BLaER1 treated with 17β-estradiol and CSF1 and Interleukin-3, amounts not matched to agents 10 nM and 100 nM (cell line): Measurements from ENCODE around the gene IP6K3.
A peak's percentile ranks its signal among the peaks of the same experiment; 100 is the strongest.

ENCODE experiments used
- H3K27ac ChIP-seq, 11 experiments: shearing (Covaris generic); formaldehyde crosslinking; 2 replicates each; pipeline ENCODE4 v1.8.1; 2022
- H3K27me3 ChIP-seq, 11 experiments: shearing (Covaris generic); formaldehyde crosslinking; 2 replicates each; pipeline ENCODE4 v1.8.1; 2022
- H3K36me3 ChIP-seq, 11 experiments: shearing (Covaris generic); formaldehyde crosslinking; 2 replicates each; pipeline ENCODE4 v1.8.1; 2022
- H3K4me1 ChIP-seq, 10 experiments: shearing (Covaris generic); formaldehyde crosslinking; 2 replicates each; pipeline ENCODE4 v1.8.1; 2022
- H3K4me2 ChIP-seq, 11 experiments: shearing (Covaris generic); formaldehyde crosslinking; 2 replicates each; pipeline ENCODE4 v1.8.1; 2022
- H3K4me3 ChIP-seq, 10 experiments: shearing (Covaris generic); formaldehyde crosslinking; 2 replicates each; pipeline ENCODE4 v1.8.1; 2022
- H3K9ac ChIP-seq, 11 experiments: shearing (Covaris generic); formaldehyde crosslinking; 2 replicates each; pipeline ENCODE4 v1.8.1; 2022
- H3K9me3 ChIP-seq, 11 experiments: shearing (Covaris generic); formaldehyde crosslinking; replicated peaks in 1 of 11; 2 replicates each; pipeline ENCODE4 v1.8.1; 2022
- H4K20me1 ChIP-seq, 11 experiments: shearing (Covaris generic); formaldehyde crosslinking; 2 replicates each; pipeline ENCODE4 v1.8.1; 2022
- Cebpa-rat ChIP-seq, 11 experiments: shearing (Covaris generic); IDR thresholded peaks; 2 replicates each; pipeline ENCODE4 v1.8.1; 2022

Gene IP6K3

GRCh38 chr6:33742837-33743236 lies 3.9 kb downstream of the IP6K3 start:
- no peak overlapping the region for H3K4me3 ChIP-seq
- H3K9ac ChIP-seq = no peak overlapping the region
- H3K36me3 ChIP-seq = no peaks in the 10 kb centered on the region
- TF ChIP-seq Cebpa-rat (IDR thresholded peaks at IDR 0.05) = no peak
- H3K4me2 ChIP-seq = no peak overlapping the region
- peaks cover 0 to 23% (median 13%) of the 10 kb centered on the region in 10 experiments; a peak in 15 of 20 replicates for H3K4me1 ChIP-seq
- H3K9me3 ChIP-seq = no peaks in the 10 kb centered on the region
- H4K20me1 ChIP-seq = peaks cover 0 to 16% (median 0%) of the 10 kb centered on the region in 11 experiments; a peak in 1 of 22 replicates
- H3K27me3 ChIP-seq = no peaks in the 10 kb centered on the region
- H3K27ac ChIP-seq = no peak overlapping the region

GRCh38 chr6:33742092-33742491 lies 4.6 kb downstream of the IP6K3 start:
- no peak for TF ChIP-seq Cebpa-rat (IDR thresholded peaks at IDR 0.05)
- no peaks in the 10 kb centered on the region for H3K27me3 ChIP-seq

GRCh38 chr6:33740794-33741193 lies 5.9 kb downstream of the IP6K3 start:
- no peak overlapping the region for H3K9ac ChIP-seq
- peaks cover 0 to 12% (median 8%) of the 10 kb centered on the region in 10 experiments; a peak in 10 of 20 replicates for H3K4me1 ChIP-seq
- no peaks in the 10 kb centered on the region for H3K9me3 ChIP-seq
- TF ChIP-seq Cebpa-rat (IDR thresholded peaks at IDR 0.05) = no peak
- no peaks in the 10 kb centered on the region for H3K27me3 ChIP-seq
- H3K4me2 ChIP-seq = no peak overlapping the region
- H3K27ac ChIP-seq = no peak overlapping the region
- H3K36me3 ChIP-seq = no peaks in the 10 kb centered on the region
- no peak overlapping the region for H3K4me3 ChIP-seq
- peaks cover 0 to 16% (median 0%) of the 10 kb centered on the region in 11 experiments; a peak in 1 of 22 replicates for H4K20me1 ChIP-seq

More at GRCh38 chr6:33742092-33742491, 4.6 kb downstream of the IP6K3 start:
- no peaks in the 10 kb centered on the region for H3K9me3 ChIP-seq
- no peaks in the 10 kb centered on the region for H3K36me3 ChIP-seq
- no peak overlapping the region for H3K4me2 ChIP-seq
- H4K20me1 ChIP-seq = peaks cover 0 to 16% (median 0%) of the 10 kb centered on the region in 11 experiments; a peak in 1 of 22 replicates
- no peak overlapping the region for H3K27ac ChIP-seq
- H3K9ac ChIP-seq = no peak overlapping the region
- H3K4me3 ChIP-seq = no peak overlapping the region
- peaks cover 0 to 23% (median 13%) of the 10 kb centered on the region in 10 experiments; a peak in 15 of 20 replicates for H3K4me1 ChIP-seq

- H3K4me2 ChIP-seq = peak overlapping the region in 3 of 11 experiments; percentile 5 to 27 (median 10); a peak in 3 of 22 replicates
These were observed 6.5 kb downstream of the IP6K3 start for GRCh38 chr6:33740204-33740608.

GRCh38 chr6:33739571-33739970 lies 7.1 kb downstream of the IP6K3 start:
- TF ChIP-seq Cebpa-rat (IDR thresholded peaks at IDR 0.05) = no peak
- Histone ChIP-seq H3K4me3 (no peak overlapping the region), H3K4me2 (peak overlapping the region in 2 of 11 experiments; percentile 10 to 27; a peak in 2 of 22 replicates), H3K4me1 (peaks cover 0 to 12% (median 8%) of the 10 kb centered on the region in 10 experiments; a peak in 10 of 20 replicates), H3K27ac (no peak overlapping the region), H3K9ac (0 out of 22 replicates have a peak overlapping the region, but pooled peaks of 1 of the 11 experiments have one; percentile 6), H3K36me3 (no peaks in the 10 kb centered on the region), H3K27me3 (no peaks in the 10 kb centered on the region), H3K9me3 (no peaks in the 10 kb centered on the region), H4K20me1 (peaks cover 0 to 16% (median 0%) of the 10 kb centered on the region in 11 experiments; a peak in 1 of 22 replicates)

More at GRCh38 chr6:33740204-33740608, 6.5 kb downstream of the IP6K3 start:
- Histone ChIP-seq H3K4me1 (peaks cover 0 to 12% (median 6%) of the 10 kb centered on the region in 10 experiments; a peak in 13 of 20 replicates), H4K20me1 (peaks cover 0 to 16% (median 0%) of the 10 kb centered on the region in 11 experiments; a peak in 1 of 22 replicates), H3K4me3 (no peak overlapping the region), H3K9me3 (no peaks in the 10 kb centered on the region), H3K36me3 (no peaks in the 10 kb centered on the region), H3K27ac (no peak overlapping the region), H3K9ac (no peak overlapping the region), H3K27me3 (no peaks in the 10 kb centered on the region)
- TF ChIP-seq Cebpa-rat (IDR thresholded peaks at IDR 0.05) = no peak

GRCh38 chr6:33738879-33739278 lies 7.8 kb downstream of the IP6K3 start:
- Histone ChIP-seq H3K36me3 (no peaks in the 10 kb centered on the region), H3K9ac (0 out of 22 replicates have a peak overlapping the region, but pooled peaks of 1 of the 11 experiments have one; percentile 6), H3K4me3 (no peak overlapping the region), H3K27me3 (no peaks in the 10 kb centered on the region), H3K27ac (no peak overlapping the region), H3K9me3 (no peaks in the 10 kb centered on the region), H3K4me1 (peaks cover 0 to 14% (median 9%) of the 10 kb centered on the region in 10 experiments; a peak in 10 of 20 replicates), H4K20me1 (peaks cover 0 to 13% (median 0%) of the 10 kb centered on the region in 11 experiments; a peak in 1 of 22 replicates), H3K4me2 (no peak overlapping the region)
- no peak for TF ChIP-seq Cebpa-rat (IDR thresholded peaks at IDR 0.05)

- H3K4me2 ChIP-seq = no peak overlapping the region
These were observed 8.6 kb downstream of the IP6K3 start for GRCh38 chr6:33738153-33738552.

GRCh38 chr6:33737267-33738026 lies 9.3 kb downstream of the IP6K3 start:
- no peak for TF ChIP-seq Cebpa-rat (IDR thresholded peaks at IDR 0.05)
- no peak overlapping the region for H3K4me2 ChIP-seq
- peaks cover 0 to 11% (median 0%) of the 10 kb centered on the region in 11 experiments; a peak in 1 of 22 replicates for H4K20me1 ChIP-seq
- H3K36me3 ChIP-seq = no peaks in the 10 kb centered on the region
- no peaks in the 10 kb centered on the region for H3K9me3 ChIP-seq
- H3K27ac ChIP-seq = no peak overlapping the region
- H3K4me1 ChIP-seq = peaks cover 0 to 19% (median 9%) of the 10 kb centered on the region in 10 experiments; a peak in 10 of 20 replicates
- no peak overlapping the region for H3K4me3 ChIP-seq
- no peaks in the 10 kb centered on the region for H3K27me3 ChIP-seq
- no peak overlapping the region; a peak in 1 of 22 replicates for H3K9ac ChIP-seq

More at GRCh38 chr6:33738153-33738552, 8.6 kb downstream of the IP6K3 start:
- H3K36me3 ChIP-seq = no peaks in the 10 kb centered on the region
- H3K27ac ChIP-seq = no peak overlapping the region
- no peaks in the 10 kb centered on the region for H3K27me3 ChIP-seq
- H3K4me3 ChIP-seq = no peak overlapping the region
- no peak for TF ChIP-seq Cebpa-rat (IDR thresholded peaks at IDR 0.05)
- no peak overlapping the region for H3K9ac ChIP-seq
- peaks cover 0 to 14% (median 9%) of the 10 kb centered on the region in 10 experiments; a peak in 10 of 20 replicates for H3K4me1 ChIP-seq
- peaks cover 0 to 11% (median 0%) of the 10 kb centered on the region in 11 experiments; a peak in 1 of 22 replicates for H4K20me1 ChIP-seq
- H3K9me3 ChIP-seq = no peaks in the 10 kb centered on the region

- H3K4me3 ChIP-seq = no peak overlapping the region
- no peak overlapping the region for H3K9ac ChIP-seq
- no peaks in the 10 kb centered on the region for H3K9me3 ChIP-seq
- no peak overlapping the region for H3K27ac ChIP-seq
- H3K4me1 ChIP-seq = peaks cover 0 to 24% (median 16%) of the 10 kb centered on the region in 10 experiments; a peak in 11 of 20 replicates
- H3K4me2 ChIP-seq = peak overlapping the region in 7 of 11 experiments; percentile 1 to 40 (median 18); a peak in 7 of 22 replicates
- H3K27me3 ChIP-seq = no peaks in the 10 kb centered on the region
- H3K36me3 ChIP-seq = no peaks in the 10 kb centered on the region
- H4K20me1 ChIP-seq = peaks cover 0 to 8% (median 0%) of the 10 kb centered on the region in 11 experiments; a peak in 1 of 22 replicates
- no peak for TF ChIP-seq Cebpa-rat (IDR thresholded peaks at IDR 0.05)
These were observed 11.5 kb downstream of the IP6K3 start for GRCh38 chr6:33735216-33735615.
